Measurements from ENCODE around the gene MRPL36.

DNA sequence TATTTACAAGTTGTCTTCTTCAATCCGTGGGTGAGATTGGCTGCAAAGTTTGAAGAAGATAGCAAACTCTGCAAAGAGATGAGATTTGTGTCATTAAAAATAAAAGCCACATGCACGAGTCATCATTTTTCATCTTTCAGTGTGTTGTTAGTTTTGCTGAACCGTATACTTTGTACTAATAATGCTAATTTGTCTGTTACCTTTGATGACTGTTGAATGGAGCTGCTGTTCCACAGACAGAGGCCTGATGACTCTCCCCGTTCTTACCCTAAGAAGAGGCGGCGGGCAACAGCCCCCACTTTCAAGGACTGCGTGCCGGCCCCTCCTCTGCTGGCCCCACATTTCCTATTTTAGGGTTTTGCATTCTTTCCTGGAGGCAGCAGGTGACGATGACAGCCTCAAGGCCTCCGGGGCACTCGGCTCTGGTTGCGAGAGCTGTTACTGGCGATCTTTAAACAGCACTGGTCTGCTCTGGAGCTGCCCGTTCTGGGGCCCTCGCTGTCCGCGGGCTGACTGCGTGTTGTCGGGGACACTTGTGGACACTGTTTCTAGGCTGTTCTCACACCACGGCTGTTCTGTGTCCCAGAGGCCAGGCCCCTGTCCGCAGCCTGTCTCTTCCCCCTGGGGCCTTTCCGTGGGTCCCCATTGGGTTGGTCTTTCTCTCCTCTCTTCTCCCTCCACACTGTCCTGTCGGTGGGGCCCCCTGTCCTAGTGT, 36.7 kb upstream of the MRPL36 start:
- TF ChIP-seq, protein P1, sequence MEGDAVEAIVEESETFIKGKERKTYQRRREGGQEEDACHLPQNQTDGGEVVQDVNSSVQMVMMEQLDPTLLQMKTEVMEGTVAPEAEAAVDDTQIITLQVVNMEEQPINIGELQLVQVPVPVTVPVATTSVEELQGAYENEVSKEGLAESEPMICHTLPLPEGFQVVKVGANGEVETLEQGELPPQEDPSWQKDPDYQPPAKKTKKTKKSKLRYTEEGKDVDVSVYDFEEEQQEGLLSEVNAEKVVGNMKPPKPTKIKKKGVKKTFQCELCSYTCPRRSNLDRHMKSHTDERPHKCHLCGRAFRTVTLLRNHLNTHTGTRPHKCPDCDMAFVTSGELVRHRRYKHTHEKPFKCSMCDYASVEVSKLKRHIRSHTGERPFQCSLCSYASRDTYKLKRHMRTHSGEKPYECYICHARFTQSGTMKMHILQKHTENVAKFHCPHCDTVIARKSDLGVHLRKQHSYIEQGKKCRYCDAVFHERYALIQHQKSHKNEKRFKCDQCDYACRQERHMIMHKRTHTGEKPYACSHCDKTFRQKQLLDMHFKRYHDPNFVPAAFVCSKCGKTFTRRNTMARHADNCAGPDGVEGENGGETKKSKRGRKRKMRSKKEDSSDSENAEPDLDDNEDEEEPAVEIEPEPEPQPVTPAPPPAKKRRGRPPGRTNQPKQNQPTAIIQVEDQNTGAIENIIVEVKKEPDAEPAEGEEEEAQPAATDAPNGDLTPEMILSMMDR (IDR thresholded peaks at IDR 0.05) = no peak
- no peak for TF ChIP-seq POLR2AphosphoS5 (IDR thresholded peaks at IDR 0.05)
